BJ (cell line): ENCODE data around the gene STARD10. TPM values are rescaled to one million over a fixed set of nuclear protein-coding genes. Genes with fewer than 3 reads are reported as not detected.

Experiments
- CTCF ChIA-PET: fragments of 350-600 bp; formaldehyde crosslinking; extraction: SDS; loops from one replicate; lab custom pipeline; 2021; ENCODE audit warnings: antibody characterized with exemption, inconsistent platforms; lab: Yijun Ruan, JAX
- POLR2A ChIA-PET: fragments of 300-600 bp; sonication (Branson Sonifier 250); formaldehyde crosslinking; extraction: SDS; loops from one replicate; lab custom pipeline; 2021; ENCODE audit warnings: antibody characterized with exemption; lab: Charles Lee
- DNase-seq: peaks from one replicate; pipeline ENCODE4 v3.0.0-alpha.2; 2011; ENCODE audit warnings: low read depth
- H3K27me3 ChIP-seq: 2 replicates; pipeline ENCODE4 v1.6.0; 2011; ENCODE audit warnings: low read length; ENCODE audit not compliant: control insufficient read depth, insufficient read depth
- H3K36me3 ChIP-seq: 2 replicates; pipeline ENCODE4 v1.5.1; 2011; ENCODE audit warnings: low read length; ENCODE audit not compliant: control insufficient read depth, insufficient read depth
- H3K4me3 ChIP-seq: 2 replicates; pipeline ENCODE4 v1.5.1; 2011; ENCODE audit warnings: low read depth, mild to moderate bottlenecking, control low read depth, low read length
- polyA plus RNA-seq: library from polyadenylated mRNA; depleted of rRNA; stranded (reverse); fragments of >200 nt; gene quantifications from 2 replicates; pipeline ENCODE4 v1.2.3, GENCODE V29; 2011
- TF ChIP-seq, protein P1 (sequence below): IDR thresholded peaks from 2 replicates; pipeline ENCODE4 v1.5.1; 2011; ENCODE audit warnings: low read depth, mild to moderate bottlenecking, control low read depth, inconsistent platforms, low read length, moderate library complexity; ENCODE audit not compliant: insufficient read depth

The STARD10 gene
- polyA plus RNA-seq, 1 experiment: 37.1 TPM

- ChIA-PET CTCF (interaction anchor here (0.5 to 3.2 kb wide), 2 partner anchors 15 to 296 kb away, joined by 3 to 9 read pairs; no protein-coding TSS in a partner anchor), POLR2A (no interaction called here)
- H3K27me3 ChIP-seq: 0 out of 2 replicates have a peak, but pooled peaks cover 1% of the 10 kb centered on the region
- no peaks in the 10 kb centered on the region; the same call in 1 of the 2 replicates for H3K36me3 ChIP-seq
- no peak for DNase-seq
- H3K4me3 ChIP-seq: no peak overlapping the region
- TF ChIP-seq, protein P1, sequence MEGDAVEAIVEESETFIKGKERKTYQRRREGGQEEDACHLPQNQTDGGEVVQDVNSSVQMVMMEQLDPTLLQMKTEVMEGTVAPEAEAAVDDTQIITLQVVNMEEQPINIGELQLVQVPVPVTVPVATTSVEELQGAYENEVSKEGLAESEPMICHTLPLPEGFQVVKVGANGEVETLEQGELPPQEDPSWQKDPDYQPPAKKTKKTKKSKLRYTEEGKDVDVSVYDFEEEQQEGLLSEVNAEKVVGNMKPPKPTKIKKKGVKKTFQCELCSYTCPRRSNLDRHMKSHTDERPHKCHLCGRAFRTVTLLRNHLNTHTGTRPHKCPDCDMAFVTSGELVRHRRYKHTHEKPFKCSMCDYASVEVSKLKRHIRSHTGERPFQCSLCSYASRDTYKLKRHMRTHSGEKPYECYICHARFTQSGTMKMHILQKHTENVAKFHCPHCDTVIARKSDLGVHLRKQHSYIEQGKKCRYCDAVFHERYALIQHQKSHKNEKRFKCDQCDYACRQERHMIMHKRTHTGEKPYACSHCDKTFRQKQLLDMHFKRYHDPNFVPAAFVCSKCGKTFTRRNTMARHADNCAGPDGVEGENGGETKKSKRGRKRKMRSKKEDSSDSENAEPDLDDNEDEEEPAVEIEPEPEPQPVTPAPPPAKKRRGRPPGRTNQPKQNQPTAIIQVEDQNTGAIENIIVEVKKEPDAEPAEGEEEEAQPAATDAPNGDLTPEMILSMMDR: no peak
Measured at GRCh38 chr11:72777755-72778278, 16.0 kb downstream of the STARD10 start.

- no peak for DNase-seq
- no peaks in the 10 kb centered on the region; the same call in 1 of the 2 replicates for H3K36me3 ChIP-seq
- H3K4me3 ChIP-seq: no peak overlapping the region
- POLR2A ChIA-PET: no interaction called here
- TF ChIP-seq, protein P1: no peak
- CTCF ChIA-PET: interaction anchor here (0.5 to 3.2 kb wide), 5 partner anchors 12 to 296 kb away, joined by 3 to 9 read pairs (median 3); no protein-coding TSS in a partner anchor
- 0 out of 2 replicates have a peak, but pooled peaks cover 1% of the 10 kb centered on the region for H3K27me3 ChIP-seq
Measured at GRCh38 chr11:72776844-72777754, 16.7 kb downstream of the STARD10 start.

- TF ChIP-seq, protein P1: no peak
- no peaks in the 10 kb centered on the region; the same call in 1 of the 2 replicates for H3K36me3 ChIP-seq
- ChIA-PET CTCF (interaction anchor here (1.1 to 3.2 kb wide), 4 partner anchors 13 to 51 kb away, joined by 3 to 9 read pairs (median 3); no protein-coding TSS in a partner anchor), POLR2A (no interaction called here)
- no peak for DNase-seq
- no peak overlapping the region for H3K4me3 ChIP-seq
- 0 out of 2 replicates have a peak, but pooled peaks cover 1% of the 10 kb centered on the region for H3K27me3 ChIP-seq
Measured at GRCh38 chr11:72776117-72776843, 17.6 kb downstream of the STARD10 start.

- no peak for DNase-seq
- TF ChIP-seq, protein P1: no peak
- H3K27me3 ChIP-seq: no peaks in the 10 kb centered on the region
- CTCF ChIA-PET: interaction anchor here (1.1 to 3.2 kb wide), 5 partner anchors 14 to 52 kb away, joined by 3 to 9 read pairs (median 3); no protein-coding TSS in a partner anchor
- POLR2A ChIA-PET: no interaction called here
- H3K36me3 ChIP-seq: no peaks in the 10 kb centered on the region; the same call in 1 of the 2 replicates
- no peak overlapping the region for H3K4me3 ChIP-seq
Measured at GRCh38 chr11:72775288-72776110, 18.3 kb downstream of the STARD10 start.
